Brain microvascular endothelial cell (primary cell): ENCODE results near the gene MGAT5B.

Experiments
- DNase-seq: peaks from one replicate; pipeline ENCODE4 v3.0.0-alpha.2; 2020
- H3K27ac ChIP-seq: fragments of 250-450 bp; sonication (Bioruptor Pico); 2 replicates; pipeline ENCODE4 v1.5.1; 2020; ENCODE audit warnings: mild to moderate bottlenecking, moderate library complexity
- H3K27me3 ChIP-seq: fragments of 250-450 bp; sonication (Bioruptor Pico); replicated peaks from 2 replicates; pipeline ENCODE4 v1.5.1; 2020; ENCODE audit warnings: mild to moderate bottlenecking
- H3K36me3 ChIP-seq: fragments of 250-450 bp; sonication (Bioruptor Pico); replicated peaks from 2 replicates; pipeline ENCODE4 v1.5.1; 2020; ENCODE audit warnings: mild to moderate bottlenecking
- H3K4me3 ChIP-seq: 2 replicates; pipeline ENCODE4 v1.5.1; 2011; ENCODE audit warnings: low read depth, mild to moderate bottlenecking, control low read depth, low read length, moderate library complexity
- CTCF ChIP-seq: IDR thresholded peaks from 2 replicates; pipeline ENCODE4 v1.5.1; 2011; ENCODE audit warnings: low read depth, mild to moderate bottlenecking, moderate library complexity, low read length, control low read depth, inconsistent platforms; ENCODE audit errors: missing control alignments
- in situ Hi-C: cut with HindIII; loops from 2 replicates; pipeline ENCODE4 v1.10.0; 2017; ENCODE audit warnings: low sequenced_read_pairs, low pct_ligation_motif_present

The MGAT5B gene

GRCh38 chr17:76918811-76919210, 50.6 kb downstream of the MGAT5B start:
- DNase-seq = no peak
- Histone ChIP-seq H3K27me3 (peaks cover 20% of the 10 kb centered on the region), H3K4me3 (no peak overlapping the region), H3K27ac (no peak overlapping the region), H3K36me3 (no peaks in the 10 kb centered on the region)
- in situ Hi-C loops = no loop called here
- no peak for TF ChIP-seq CTCF

- in situ Hi-C loops = no loop called here
- H3K27ac ChIP-seq = no peak overlapping the region
- no peak for DNase-seq
- H3K36me3 ChIP-seq = no peaks in the 10 kb centered on the region
- H3K4me3 ChIP-seq = no peak overlapping the region
- H3K27me3 ChIP-seq = peaks cover 20% of the 10 kb centered on the region
- no peak for TF ChIP-seq CTCF
Measured at GRCh38 chr17:76920364-76921139, 52.3 kb downstream of the MGAT5B start.

GRCh38 chr17:76921340-76922036, 53.3 kb downstream of the MGAT5B start:
- no peak overlapping the region for H3K4me3 ChIP-seq
- DNase-seq = no peak
- H3K36me3 ChIP-seq = no peaks in the 10 kb centered on the region
- H3K27me3 ChIP-seq = peaks cover 20% of the 10 kb centered on the region
- TF ChIP-seq CTCF = no peak
- in situ Hi-C loops = no loop called here
- no peak overlapping the region for H3K27ac ChIP-seq

GRCh38 chr17:76922084-76922483, 53.9 kb downstream of the MGAT5B start:
- no peaks in the 10 kb centered on the region for H3K36me3 ChIP-seq
- in situ Hi-C loops = no loop called here
- DNase-seq = no peak
- no peak overlapping the region for H3K4me3 ChIP-seq
- TF ChIP-seq CTCF = no peak
- no peak overlapping the region for H3K27ac ChIP-seq
- H3K27me3 ChIP-seq = peaks cover 20% of the 10 kb centered on the region

GRCh38 chr17:76922967-76923366, 54.8 kb downstream of the MGAT5B start:
- no peak for TF ChIP-seq CTCF
- in situ Hi-C loops = no loop called here
- Histone ChIP-seq H3K27ac (no peak overlapping the region), H3K36me3 (no peaks in the 10 kb centered on the region), H3K27me3 (peaks cover 15% of the 10 kb centered on the region), H3K4me3 (no peak overlapping the region)
- DNase-seq = no peak
